Ovary (tissue), 9 donors: Measurements from ENCODE around the gene PPIC. TPM values are rescaled to one million over a fixed set of nuclear protein-coding genes. Genes with fewer than 3 reads are reported as not detected.
A peak's percentile ranks its signal among the peaks of the same experiment; 100 is the strongest.

Experiments
- DNase-seq, 5 donors: peaks; one replicate each; pipeline ENCODE4 v3.0.0-alpha.2; 2019 to 2020
- H3K27ac ChIP-seq, 2 donors: fragments of 200-600 bp; one replicate each; pipeline versions ENCODE4 v1.5.1 to v1.8.0; 2019 to 2022
- H3K27me3 ChIP-seq: fragments of 200-600 bp; one replicate; pipeline ENCODE4 v1.8.0; 2022
- H3K36me3 ChIP-seq: fragments of 200-600 bp; sonication (generic); one replicate; pipeline ENCODE4 v1.5.1; 2019
- H3K4me1 ChIP-seq: one replicate; pipeline ENCODE4 v1.8.1; 2013; ENCODE audit warnings: mild to moderate bottlenecking, moderate library complexity; ENCODE audit not compliant: insufficient read depth
- H3K4me3 ChIP-seq: fragments of 200-600 bp; sonication (generic); one replicate; pipeline ENCODE4 v1.5.1; 2017
- H3K9me3 ChIP-seq, 2 donors: fragments of 200-600 bp in 1 of 2; sonication (generic) in 1 of 2; one replicate each; pipeline versions ENCODE4 v1.5.1 to v1.8.1; 2013 to 2019; ENCODE audit warnings: mild to moderate bottlenecking in 1 of 2, moderate library complexity in 1 of 2
- CTCF ChIP-seq, 3 donors: fragments of 450-650 bp in 2 of 3; fragments of 200-600 bp in 1 of 3; IDR thresholded peaks; one replicate each; pipeline versions ENCODE4 v1.5.1 to v1.8.0; 2016 to 2022; ENCODE audit warnings: antibody characterized with exemption in 3 of 3, mild to moderate bottlenecking in 1 of 3
- EP300 ChIP-seq: sonication (generic); formaldehyde crosslinking; IDR thresholded peaks from one replicate; pipeline ENCODE4 v1.6.1; 2017; ENCODE audit warnings: antibody characterized with exemption
- POLR2A ChIP-seq: fragments of 450-650 bp; IDR thresholded peaks from one replicate; pipeline ENCODE4 v1.6.1; 2017; ENCODE audit warnings: antibody characterized with exemption, mild to moderate bottlenecking, moderate library complexity
- WGBS, 3 donors: extraction: QIAGEN DNeasy Blood & Tissue Kit in 1 of 3; methylation state at CpG; one replicate each; pipeline versions ENCODE4 v1.1.5 to v1.1.7; 2013 to 2017; 5-methylcytosine and 5-hydroxymethylcytosine counted together
- intact Hi-C, 4 donors: fragments of 100-400 bp; cut with DNase I; formaldehyde crosslinking; loops; one replicate each; pipeline versions ENCODE4 v1.11.0 to v1.15.1; 2022 to 2023
- polyA plus RNA-seq, 2 donors: library from polyadenylated mRNA; stranded (reverse); fragments of 200-250 nt in 1 of 2; fragments of 350-450 nt in 1 of 2; fragmentation: Illumina TruSeq in 1 of 2; extraction: RNeasy Lipid Tissue Mini Kit (QIAGEN cat#74804) in 1 of 2; gene quantifications; one replicate each; pipeline ENCODE4 v1.2.3, GENCODE V29; 2013 to 2014
- total RNA-seq, 7 donors: library from RNA; depleted of rRNA in 2 of 7; stranded (reverse); fragments of >200 nt in 2 of 7; fragmentation: NEBNext Ultra II Directional in 3 of 7; extraction: Animal tissue kit (Norgen Biotek cat#: 25700) in 3 of 7; gene quantifications; one replicate each; pipeline versions ENCODE4 v1.1.0 to v1.2.4, GENCODE V29; 2016 to 2023
- donor health status: DM: no; HTN: no; CAD: no; lungs with moderate emphysema.
- donor health status: DM: no; HTN: no; CAD: no.
- donor health status: Bipolar disorder and iron deficiency.
- donor health status: DM: yes; HTN: yes; CAD: no.
- donor health status: DM: no; HTN: no; CAD: no.
- donor health status: DM: yes; HTN: yes; CAD: no.

PPIC gene
- total and polyA plus RNA-seq, 9 donors, result 9.3 to 35.9 (median 20.9) TPM

DNA sequence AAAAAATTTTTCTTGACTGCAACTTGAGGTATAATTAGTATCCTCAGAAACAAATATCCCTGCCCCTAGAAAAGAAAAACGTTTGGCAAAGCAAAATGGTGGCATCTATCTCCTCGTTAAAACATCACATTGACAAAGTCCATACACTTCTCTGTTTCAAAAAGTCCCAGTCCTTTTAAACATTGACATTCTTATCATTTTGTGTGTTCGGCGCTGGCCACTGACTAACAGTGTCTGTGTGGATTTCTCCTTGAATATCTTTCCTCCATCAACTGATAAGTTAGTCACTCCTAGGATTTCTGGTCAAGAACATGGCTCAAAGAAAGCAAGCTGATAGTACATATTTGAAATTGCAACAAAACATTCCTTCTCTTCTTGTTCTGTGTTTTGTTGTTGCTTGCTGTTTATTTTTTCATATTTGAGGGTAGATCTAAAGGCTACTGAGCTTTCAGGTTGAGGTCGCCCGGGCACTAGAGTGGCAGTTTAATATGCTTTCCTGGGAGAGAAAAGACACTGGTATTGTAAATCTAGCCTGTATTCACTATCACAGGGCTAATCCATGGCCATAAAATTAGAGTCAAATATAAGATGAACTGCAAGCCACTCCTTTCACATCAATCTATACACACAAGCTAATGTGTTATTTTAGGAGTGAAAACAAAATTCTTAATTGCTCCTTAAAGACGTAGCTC lies 8.5 kb upstream of the PPIC start:
- Histone ChIP-seq H3K36me3 (no peaks in the 10 kb centered on the region), H3K4me1 (no peaks in the 10 kb centered on the region), H3K4me3 (no peak overlapping the region), H3K9me3 (no peaks in the 10 kb centered on the region), H3K27ac (no peak overlapping the region), H3K27me3 (no peaks in the 10 kb centered on the region)
- no peak for DNase-seq
- intact Hi-C loops, result no loop called here
- 75 to 81% (median 79%) methylated on average over 7 of the region's 7 CpGs for WGBS, 3 donors
- TF ChIP-seq CTCF (IDR thresholded peaks at IDR 0.05), result no peak
- TF ChIP-seq POLR2A, result no peak
- TF ChIP-seq EP300, result no peak

DNA sequence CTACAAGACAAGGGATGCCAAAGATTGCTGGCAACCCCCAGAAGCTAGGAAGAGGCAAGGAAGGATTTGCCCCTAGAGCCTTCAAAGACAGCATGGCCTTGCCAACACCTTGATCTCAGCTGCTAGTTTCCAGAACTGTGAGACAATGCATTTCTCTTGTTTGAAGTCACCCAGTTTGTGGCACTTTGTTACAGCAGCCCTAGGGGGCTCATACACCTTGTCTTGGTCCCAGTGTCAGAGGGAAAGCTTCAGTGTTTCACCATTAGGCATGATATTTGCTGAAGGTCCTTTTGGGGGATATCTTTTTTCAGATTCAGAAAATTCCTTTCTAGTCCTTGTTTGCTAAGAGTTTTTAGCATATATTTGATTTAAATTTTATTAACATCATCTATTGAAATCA lies 3.1 kb upstream of the PPIC start:
- DNase-seq, result no peak
- H3K27ac ChIP-seq, result no peak overlapping the region
- no peaks in the 10 kb centered on the region for H3K4me1 ChIP-seq
- H3K4me3 ChIP-seq, result no peak overlapping the region
- no peaks in the 10 kb centered on the region for H3K36me3 ChIP-seq
- TF ChIP-seq POLR2A (no peak), CTCF (IDR thresholded peaks at IDR 0.05) (no peak), EP300 (no peak)
- no peaks in the 10 kb centered on the region for H3K27me3 ChIP-seq
- no peaks in the 10 kb centered on the region for H3K9me3 ChIP-seq
- intact Hi-C loops, result loop anchor here in 2 of 4 donors (5.0 to 10.0 kb wide), 3 partner anchors 48 to 305 kb away; partner anchors contain the start of gene PRDM6 (in 1 of the 2)

GRCh38 chr5:123037104-123037418 lies 536 bp upstream of the PPIC start:
- DNase-seq, result no peak
- TF ChIP-seq POLR2A (no peak), CTCF (IDR thresholded peaks at IDR 0.05) (no peak), EP300 (no peak)
- Histone ChIP-seq H3K4me3 (peak overlapping the region; percentile 93), H3K4me1 (no peaks in the 10 kb centered on the region), H3K27me3 (no peaks in the 10 kb centered on the region), H3K9me3 (no peaks in the 10 kb centered on the region), H3K36me3 (no peaks in the 10 kb centered on the region), H3K27ac (peak overlapping the region; percentile 60 to 89)
- intact Hi-C loops, result loop anchor here in 2 of 4 donors (5.0 to 10.0 kb wide), 3 partner anchors 50 to 308 kb away; partner anchors contain the start of gene PRDM6 (in 1 of the 2)
- 0 to 3% (median 0%) methylated on average over 6 to 11 of the region's 11 CpGs for WGBS, 3 donors

DNA sequence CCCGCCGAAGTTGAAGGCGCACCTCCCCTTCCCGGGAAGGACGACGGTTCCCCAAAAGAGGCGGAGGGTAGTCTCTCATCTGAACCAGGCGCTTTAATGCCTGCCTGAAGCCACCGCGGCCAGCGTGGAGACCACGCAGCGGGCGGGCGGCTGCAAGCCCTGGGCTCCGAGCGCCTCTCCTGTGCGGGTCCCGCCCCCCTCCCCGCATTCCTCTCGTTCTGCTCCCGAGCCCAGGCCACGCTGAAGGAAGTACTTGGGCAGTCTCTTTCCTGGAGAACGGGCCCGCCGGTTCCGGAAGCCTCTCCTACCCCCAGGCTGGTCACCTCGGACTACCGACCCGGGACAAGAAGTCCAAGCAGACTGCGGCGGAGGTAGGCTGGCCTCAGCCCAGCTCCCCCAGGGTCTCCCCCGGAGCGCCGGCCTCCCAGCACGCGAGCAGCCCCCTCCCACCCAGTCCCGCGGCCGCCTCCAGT lies 571 bp downstream of the PPIC start:
- Histone ChIP-seq H3K9me3 (no peaks in the 10 kb centered on the region), H3K27me3 (no peaks in the 10 kb centered on the region), H3K36me3 (no peaks in the 10 kb centered on the region), H3K4me1 (no peaks in the 10 kb centered on the region), H3K4me3 (peak overlapping the region; percentile 93), H3K27ac (peak overlapping the region; percentile 60 to 89)
- peak; percentile 49 to 72 (median 62) for DNase-seq
- WGBS, 3 donors, result 0 to 1% (median 1%) methylated on average over 27 to 40 of the region's 40 CpGs
- TF ChIP-seq CTCF (IDR thresholded peaks at IDR 0.05) (no peak), POLR2A (no peak), EP300 (no peak)
- intact Hi-C loops, result loop anchor here in 2 of 4 donors (5.0 to 10.0 kb wide), 3 partner anchors 51 to 309 kb away; partner anchors contain the start of gene PRDM6 (in 1 of the 2)
